ENCODE measurements around the gene ZNF827.

DNA sequence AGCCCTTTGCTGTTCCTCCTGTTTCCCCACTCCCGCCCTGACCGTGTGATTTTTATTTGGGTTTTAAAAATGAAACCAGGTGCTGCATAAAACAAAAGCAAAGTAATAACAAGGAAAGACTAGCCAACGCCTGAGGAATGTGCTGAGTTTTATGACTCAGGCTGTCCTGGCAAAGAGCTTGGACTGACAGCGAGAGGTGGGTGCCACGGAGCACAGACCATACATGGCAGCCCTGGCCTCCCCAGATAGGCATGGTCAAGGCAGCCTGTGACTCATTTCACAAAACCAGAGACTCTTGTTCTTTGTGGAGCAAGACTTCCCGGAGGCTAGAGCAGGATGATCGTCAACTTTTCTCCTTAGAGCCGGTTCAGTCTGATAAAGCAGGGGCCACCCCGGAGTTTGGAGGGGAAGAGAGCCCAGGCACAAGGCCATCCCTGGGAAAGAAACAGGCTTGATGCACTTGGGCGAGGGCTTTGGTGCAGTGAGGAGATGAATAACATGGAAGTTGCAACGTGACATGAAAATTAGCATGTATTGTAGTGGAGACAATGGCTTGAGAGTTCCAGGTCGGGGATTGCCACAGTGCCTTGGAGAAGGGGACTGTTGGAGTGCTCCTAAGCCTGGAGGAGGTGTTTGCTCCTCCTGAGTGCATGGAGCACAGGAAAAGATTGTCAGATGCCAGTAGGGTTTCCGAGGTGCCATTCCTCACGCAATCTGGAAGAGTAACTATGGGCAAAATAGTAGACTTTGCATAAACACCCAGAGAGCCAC, 203.9 kb downstream of the ZNF827 start:
- TF ChIP-seq, protein P1, sequence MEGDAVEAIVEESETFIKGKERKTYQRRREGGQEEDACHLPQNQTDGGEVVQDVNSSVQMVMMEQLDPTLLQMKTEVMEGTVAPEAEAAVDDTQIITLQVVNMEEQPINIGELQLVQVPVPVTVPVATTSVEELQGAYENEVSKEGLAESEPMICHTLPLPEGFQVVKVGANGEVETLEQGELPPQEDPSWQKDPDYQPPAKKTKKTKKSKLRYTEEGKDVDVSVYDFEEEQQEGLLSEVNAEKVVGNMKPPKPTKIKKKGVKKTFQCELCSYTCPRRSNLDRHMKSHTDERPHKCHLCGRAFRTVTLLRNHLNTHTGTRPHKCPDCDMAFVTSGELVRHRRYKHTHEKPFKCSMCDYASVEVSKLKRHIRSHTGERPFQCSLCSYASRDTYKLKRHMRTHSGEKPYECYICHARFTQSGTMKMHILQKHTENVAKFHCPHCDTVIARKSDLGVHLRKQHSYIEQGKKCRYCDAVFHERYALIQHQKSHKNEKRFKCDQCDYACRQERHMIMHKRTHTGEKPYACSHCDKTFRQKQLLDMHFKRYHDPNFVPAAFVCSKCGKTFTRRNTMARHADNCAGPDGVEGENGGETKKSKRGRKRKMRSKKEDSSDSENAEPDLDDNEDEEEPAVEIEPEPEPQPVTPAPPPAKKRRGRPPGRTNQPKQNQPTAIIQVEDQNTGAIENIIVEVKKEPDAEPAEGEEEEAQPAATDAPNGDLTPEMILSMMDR (conservative IDR thresholded peaks at IDR 0.05): no peak
- TF ChIP-seq ZFX (IDR thresholded peaks at IDR 0.05): no peak
